BLaER1 (cell line): ENCODE data around the gene CPZ.
"Not testable (repeated sequence)": the region's sequence is repeated elsewhere in the genome, so short reads cannot be mapped to it uniquely, and the experiment has no call there.

Source experiments
- H3K27ac ChIP-seq: shearing (Covaris generic); formaldehyde crosslinking; 2 replicates; pipeline ENCODE4 v1.8.1; 2022
- H3K27me3 ChIP-seq: shearing (Covaris generic); formaldehyde crosslinking; 2 replicates; pipeline ENCODE4 v1.8.1; 2022
- H3K36me3 ChIP-seq: shearing (Covaris generic); formaldehyde crosslinking; 2 replicates; pipeline ENCODE4 v1.8.1; 2022
- H3K4me1 ChIP-seq: shearing (Covaris generic); formaldehyde crosslinking; 2 replicates; pipeline ENCODE4 v1.8.1; 2022
- H3K4me2 ChIP-seq: shearing (Covaris generic); formaldehyde crosslinking; 2 replicates; pipeline ENCODE4 v1.8.1; 2022
- H3K4me3 ChIP-seq: shearing (Covaris generic); formaldehyde crosslinking; 2 replicates; pipeline ENCODE4 v1.8.1; 2022
- H3K9ac ChIP-seq: shearing (Covaris generic); formaldehyde crosslinking; 2 replicates; pipeline ENCODE4 v1.8.1; 2022
- H3K9me3 ChIP-seq: shearing (Covaris generic); formaldehyde crosslinking; 2 replicates; pipeline ENCODE4 v1.8.1; 2022
- H4K20me1 ChIP-seq: shearing (Covaris generic); formaldehyde crosslinking; 2 replicates; pipeline ENCODE4 v1.8.1; 2022
- Cebpa-rat ChIP-seq: shearing (Covaris generic); IDR thresholded peaks from 2 replicates; pipeline ENCODE4 v1.8.1; 2022

Gene CPZ

DNA sequence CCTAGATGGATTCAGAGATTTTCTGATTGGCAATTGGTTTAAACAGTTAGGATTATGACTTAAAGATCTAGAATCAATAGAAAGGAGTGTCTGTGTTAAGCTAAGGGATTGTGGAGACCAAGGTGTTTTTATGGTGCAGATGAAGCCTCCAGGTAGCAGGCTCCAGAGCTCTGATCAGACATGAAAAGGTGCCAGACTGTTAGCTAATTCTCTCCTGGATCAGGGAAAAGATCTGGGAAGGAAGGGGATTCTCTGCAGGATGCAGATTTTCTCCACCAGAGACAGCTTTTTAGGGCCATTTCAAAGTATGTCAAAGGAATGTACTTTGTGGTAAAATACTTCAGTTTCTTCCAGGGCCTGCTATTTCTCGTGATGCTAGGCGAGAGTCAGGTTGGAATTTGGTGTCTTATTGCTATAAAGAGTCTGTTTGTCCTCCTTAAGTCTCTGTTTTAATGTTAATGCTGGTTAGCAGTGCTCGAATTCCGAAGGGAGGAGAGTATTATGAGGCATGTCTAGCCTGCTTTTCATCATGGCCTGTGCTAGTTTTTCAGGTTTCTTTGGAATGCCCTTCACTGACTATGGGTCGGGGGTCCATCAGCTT, 24.4 kb upstream of the CPZ start:
- Histone ChIP-seq H3K36me3 (no peaks in the 10 kb centered on the region), H3K4me3 (no peak overlapping the region), H3K27ac (no peak overlapping the region), H3K27me3 (no peaks in the 10 kb centered on the region), H4K20me1 (no peaks in the 10 kb centered on the region), H3K4me2 (no peak overlapping the region), H3K9ac (no peak overlapping the region), H3K4me1 (no peaks in the 10 kb centered on the region), H3K9me3 (no peaks in the 10 kb centered on the region)
- TF ChIP-seq Cebpa-rat: no peak

DNA sequence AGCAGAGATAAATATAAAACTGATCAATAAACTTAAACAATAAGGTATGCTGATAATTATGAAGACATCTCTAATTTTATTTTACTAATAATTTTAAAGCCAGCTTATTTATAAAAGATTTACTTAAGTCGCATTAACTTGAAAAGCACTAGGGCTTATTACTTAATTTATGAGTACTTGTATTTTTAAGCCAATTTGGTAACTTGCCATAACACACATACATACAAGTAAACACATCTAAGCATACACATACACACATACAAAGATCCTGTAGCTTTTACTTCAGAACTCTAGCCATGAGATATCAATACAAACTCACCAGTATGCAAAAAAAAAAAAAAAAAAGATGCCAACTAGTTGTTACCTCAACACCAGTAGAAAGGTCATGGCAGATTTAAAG, 22.4 kb upstream of the CPZ start:
- Histone ChIP-seq H3K27ac (no peak overlapping the region), H3K9ac (no peak overlapping the region), H3K4me3 (no peak overlapping the region), H3K4me2 (no peak overlapping the region), H3K9me3 (no peaks in the 10 kb centered on the region), H4K20me1 (no peaks in the 10 kb centered on the region), H3K27me3 (no peaks in the 10 kb centered on the region), H3K36me3 (no peaks in the 10 kb centered on the region), H3K4me1 (no peaks in the 10 kb centered on the region)
- no peak for TF ChIP-seq Cebpa-rat

GRCh38 chr4:8571702-8572685, 20.6 kb upstream of the CPZ start:
- H3K9ac ChIP-seq: no peak overlapping the region
- no peak overlapping the region for H3K4me3 ChIP-seq
- no peak for TF ChIP-seq Cebpa-rat
- H4K20me1 ChIP-seq: no peaks in the 10 kb centered on the region
- H3K9me3 ChIP-seq: no peaks in the 10 kb centered on the region
- no peaks in the 10 kb centered on the region for H3K36me3 ChIP-seq
- H3K4me2 ChIP-seq: no peak overlapping the region
- H3K27me3 ChIP-seq: no peaks in the 10 kb centered on the region
- H3K4me1 ChIP-seq: no peaks in the 10 kb centered on the region
- H3K27ac ChIP-seq: no peak overlapping the region

- TF ChIP-seq Cebpa-rat: no peak
These were observed 19.3 kb upstream of the CPZ start for GRCh38 chr4:8573266-8573665.

DNA sequence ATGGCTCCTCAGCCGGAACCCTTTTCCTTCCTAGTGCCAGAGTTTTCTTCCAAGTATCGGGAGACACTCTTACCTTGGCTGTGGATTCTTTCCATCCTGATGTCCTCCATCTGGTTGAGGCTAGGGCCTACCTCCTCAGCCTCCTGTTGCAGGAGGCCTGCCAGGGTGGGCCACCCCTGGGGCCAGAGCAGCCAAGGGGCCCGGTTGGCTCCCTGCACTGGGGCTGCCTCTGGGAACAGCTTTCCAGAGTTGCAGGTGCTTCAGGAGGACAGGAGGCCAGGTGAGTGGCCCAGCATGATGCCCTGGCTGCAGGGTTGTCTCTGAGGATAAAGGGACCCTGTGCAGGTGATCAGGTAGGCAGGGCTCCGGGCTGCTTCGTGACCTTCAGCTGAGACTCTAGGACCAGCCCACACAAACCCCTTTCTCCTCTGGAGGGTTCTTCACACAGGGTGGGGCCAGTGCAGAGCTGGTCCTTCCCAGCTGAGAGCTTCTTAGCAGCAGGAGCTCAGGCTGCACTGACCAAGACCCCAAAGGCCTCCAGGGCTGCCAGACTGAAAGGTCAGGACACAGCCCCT, 17.7 kb upstream of the CPZ start:
- H3K9me3 ChIP-seq: no peaks in the 10 kb centered on the region
- H3K27ac ChIP-seq: no peak overlapping the region
- no peak overlapping the region for H3K9ac ChIP-seq
- no peak overlapping the region for H3K4me2 ChIP-seq
- no peaks in the 10 kb centered on the region for H3K27me3 ChIP-seq
- H3K36me3 ChIP-seq: no peaks in the 10 kb centered on the region
- H3K4me3 ChIP-seq: no peak overlapping the region
- peaks cover 6% of the 10 kb centered on the region; the same call in 1 of the 2 replicates for H4K20me1 ChIP-seq
- TF ChIP-seq Cebpa-rat: no peak
- H3K4me1 ChIP-seq: peaks cover 9% of the 10 kb centered on the region; the same call in 1 of the 2 replicates

More at GRCh38 chr4:8573266-8573665, 19.3 kb upstream of the CPZ start:
- Histone ChIP-seq H3K4me2 (no peak overlapping the region), H3K4me3 (no peak overlapping the region), H4K20me1 (no peaks in the 10 kb centered on the region), H3K4me1 (no peaks in the 10 kb centered on the region), H3K36me3 (no peaks in the 10 kb centered on the region), H3K27ac (no peak overlapping the region), H3K9ac (no peak overlapping the region), H3K27me3 (no peaks in the 10 kb centered on the region), H3K9me3 (no peaks in the 10 kb centered on the region)

GRCh38 chr4:8575457-8575856, 17.1 kb upstream of the CPZ start:
- H3K36me3 ChIP-seq: no peaks in the 10 kb centered on the region

GRCh38 chr4:8576591-8576990, 16.0 kb upstream of the CPZ start:
- H3K9me3 ChIP-seq, H3K27ac ChIP-seq, H3K27me3 ChIP-seq, H3K36me3 ChIP-seq, H3K4me2 ChIP-seq, H3K4me3 ChIP-seq, H3K9ac ChIP-seq: not testable (repeated sequence)
- Histone ChIP-seq H3K4me1 (peaks cover 20% of the 10 kb centered on the region), H4K20me1 (peaks cover 17% of the 10 kb centered on the region; the same call in 1 of the 2 replicates)

More at GRCh38 chr4:8575457-8575856, 17.1 kb upstream of the CPZ start:
- Histone ChIP-seq H3K9me3 (no peaks in the 10 kb centered on the region), H3K4me2 (no peak overlapping the region), H3K27ac (no peak overlapping the region), H3K4me3 (no peak overlapping the region), H3K9ac (no peak overlapping the region), H3K4me1 (peaks cover 11% of the 10 kb centered on the region; the same call in 1 of the 2 replicates), H4K20me1 (peaks cover 6% of the 10 kb centered on the region; the same call in 1 of the 2 replicates), H3K27me3 (no peaks in the 10 kb centered on the region)
- TF ChIP-seq Cebpa-rat: no peak

- Histone ChIP-seq H3K4me2 (no peak overlapping the region), H3K9ac (no peak overlapping the region), H3K36me3 (no peaks in the 10 kb centered on the region), H4K20me1 (peaks cover 22% of the 10 kb centered on the region; the same call in 1 of the 2 replicates), H3K27me3 (no peaks in the 10 kb centered on the region), H3K4me3 (no peak overlapping the region), H3K9me3 (no peaks in the 10 kb centered on the region; the same call in 1 of the 2 replicates), H3K27ac (no peak overlapping the region), H3K4me1 (peaks cover 25% of the 10 kb centered on the region)
- TF ChIP-seq Cebpa-rat: no peak
These were observed 15.5 kb upstream of the CPZ start for GRCh38 chr4:8577046-8577445.

- Histone ChIP-seq H3K4me2 (no peak overlapping the region), H3K27ac (no peak overlapping the region), H3K36me3 (no peaks in the 10 kb centered on the region), H4K20me1 (peaks cover 22% of the 10 kb centered on the region; the same call in 1 of the 2 replicates), H3K9ac (no peak overlapping the region), H3K4me3 (no peak overlapping the region), H3K27me3 (no peaks in the 10 kb centered on the region), H3K9me3 (no peaks in the 10 kb centered on the region; the same call in 1 of the 2 replicates), H3K4me1 (peaks cover 29% of the 10 kb centered on the region)
- no peak for TF ChIP-seq Cebpa-rat
These were observed 14.6 kb upstream of the CPZ start for GRCh38 chr4:8577972-8578371.
